Measurements from ENCODE around the gene CCDC85A.

Gene CCDC85A

GRCh38 chr2:56195563-56195962, 11.8 kb downstream of the CCDC85A start:
- no peak for DNase-seq

GRCh38 chr2:56197816-56198215, 14.0 kb downstream of the CCDC85A start:
- no peak for DNase-seq

- no peak for DNase-seq
These were observed 15.1 kb downstream of the CCDC85A start for GRCh38 chr2:56198936-56199335.

- DNase-seq: no peak
These were observed 15.7 kb downstream of the CCDC85A start for GRCh38 chr2:56199492-56199891.

GRCh38 chr2:56202381-56203121, 18.8 kb downstream of the CCDC85A start:
- no peak for DNase-seq

GRCh38 chr2:56204556-56204955, 20.8 kb downstream of the CCDC85A start:
- no peak for DNase-seq

GRCh38 chr2:56206250-56206649, 22.5 kb downstream of the CCDC85A start:
- no peak for DNase-seq

GRCh38 chr2:56207760-56208159, 24.0 kb downstream of the CCDC85A start:
- DNase-seq: no peak

- DNase-seq: no peak
These were observed 24.6 kb downstream of the CCDC85A start for GRCh38 chr2:56208380-56208779.

GRCh38 chr2:56209701-56210100, 25.9 kb downstream of the CCDC85A start:
- DNase-seq: no peak

- DNase-seq: no peak
These were observed 26.5 kb downstream of the CCDC85A start for GRCh38 chr2:56210291-56210690.

GRCh38 chr2:56211048-56211447, 27.3 kb downstream of the CCDC85A start:
- DNase-seq: no peak

GRCh38 chr2:56215911-56216310, 32.1 kb downstream of the CCDC85A start:
- DNase-seq: no peak

GRCh38 chr2:56217106-56217505, 33.3 kb downstream of the CCDC85A start:
- DNase-seq: no peak

- no peak for DNase-seq
These were observed 38.7 kb downstream of the CCDC85A start for GRCh38 chr2:56222481-56222880.

- DNase-seq: no peak
These were observed 40.5 kb downstream of the CCDC85A start for GRCh38 chr2:56224316-56224715.

- DNase-seq: no peak
These were observed 44.0 kb downstream of the CCDC85A start for GRCh38 chr2:56227811-56228210.

- DNase-seq: no peak
These were observed 45.7 kb downstream of the CCDC85A start for GRCh38 chr2:56229397-56230060.

- DNase-seq: no peak
These were observed 46.4 kb downstream of the CCDC85A start for GRCh38 chr2:56230156-56230555.

GRCh38 chr2:56231361-56231760, 47.6 kb downstream of the CCDC85A start:
- DNase-seq: no peak

GRCh38 chr2:56232912-56233311, 49.1 kb downstream of the CCDC85A start:
- DNase-seq: no peak

GRCh38 chr2:56234241-56234640, 50.5 kb downstream of the CCDC85A start:
- no peak for DNase-seq

GRCh38 chr2:56239030-56239429, 55.2 kb downstream of the CCDC85A start:
- DNase-seq: no peak

GRCh38 chr2:56239437-56239836, 55.6 kb downstream of the CCDC85A start:
- DNase-seq: no peak

GRCh38 chr2:56240210-56240609, 56.4 kb downstream of the CCDC85A start:
- DNase-seq: no peak

Measured in suppressor macrophage treated with lipopolysaccharide for 4 hours (primary cell).